Spinal cord (tissue), 10 donors: Measurements from ENCODE around the gene FMO2. TPM values are rescaled to one million over a fixed set of nuclear protein-coding genes. Genes with fewer than 3 reads are reported as not detected.

Source experiments
- DNase-seq, 6 donors: peaks; one replicate each; pipeline versions ENCODE4 v3.0.0 to v3.0.0-alpha.2; 2013 to 2015; ENCODE audit warnings: low spot score in 6 of 6, low read depth in 4 of 6
- H3K27ac ChIP-seq: one replicate; pipeline ENCODE4 v1.5.1; 2013; ENCODE audit warnings: low read depth, low read length, control low read depth
- H3K27me3 ChIP-seq: one replicate; pipeline ENCODE4 v1.6.1; 2013; ENCODE audit warnings: low read length; ENCODE audit not compliant: control insufficient read depth, insufficient read depth
- H3K36me3 ChIP-seq: one replicate; pipeline ENCODE4 v1.6.1; 2013; ENCODE audit warnings: low read length; ENCODE audit not compliant: control insufficient read depth, insufficient read depth
- H3K4me1 ChIP-seq: one replicate; pipeline ENCODE4 v1.6.1; 2013; ENCODE audit warnings: low read length; ENCODE audit not compliant: control insufficient read depth, insufficient read depth
- H3K4me3 ChIP-seq: one replicate; pipeline ENCODE4 v1.5.1; 2013; ENCODE audit warnings: low read depth, low read length, control low read depth
- H3K9me3 ChIP-seq: one replicate; pipeline ENCODE4 v1.6.1; 2013; ENCODE audit warnings: low read length; ENCODE audit not compliant: control insufficient read depth, insufficient read depth
- WGBS: methylation state at CpG from one replicate; pipeline ENCODE4 v1.1.5; 2013; ENCODE audit warnings: missing lambda C conversion rate; ENCODE audit not compliant: insufficient coverage; 5-methylcytosine and 5-hydroxymethylcytosine counted together
- polyA plus RNA-seq, 2 donors: library from polyadenylated mRNA; unstranded; fragments of 120-200 nt; gene quantifications; one replicate each; pipeline ENCODE4 v1.2.1, GENCODE V29; 2013; ENCODE audit not compliant: insufficient read length in 2 of 2
- total RNA-seq, 2 donors: library from RNA; depleted of rRNA in 1 of 2; stranded (reverse); fragments of 120-200 nt in 1 of 2; fragments of >200 nt in 1 of 2; gene quantifications; one replicate each; pipeline versions ENCODE4 v1.2.3 to v1.2.4, GENCODE V29; 2013 to 2014
- donor health status: healthy.

The FMO2 gene
- total and polyA plus RNA-seq, 4 donors: 2.5 to 8.7 (median 4.9) TPM

- no CpG with 5 or more reads among the region's 3 CpGs for WGBS
- H3K36me3 ChIP-seq: no peaks in the 10 kb centered on the region
- DNase-seq: no peak
- H3K4me1 ChIP-seq: no peaks in the 10 kb centered on the region
- no peak overlapping the region for H3K4me3 ChIP-seq
- H3K27me3 ChIP-seq: no peaks in the 10 kb centered on the region
- no peak overlapping the region for H3K27ac ChIP-seq
- no peaks in the 10 kb centered on the region for H3K9me3 ChIP-seq
Observed at GRCh38 chr1:171195767-171196166, 10.7 kb downstream of the FMO2 start.

GRCh38 chr1:171196351-171196750 is 11.3 kb downstream of the FMO2 start:
- no peak for DNase-seq
- Histone ChIP-seq H3K36me3 (no peaks in the 10 kb centered on the region), H3K27me3 (no peaks in the 10 kb centered on the region), H3K27ac (no peak overlapping the region), H3K4me1 (no peaks in the 10 kb centered on the region), H3K9me3 (no peaks in the 10 kb centered on the region), H3K4me3 (no peak overlapping the region)
- 86% methylated on average over 1 of the region's 3 CpGs for WGBS

DNA sequence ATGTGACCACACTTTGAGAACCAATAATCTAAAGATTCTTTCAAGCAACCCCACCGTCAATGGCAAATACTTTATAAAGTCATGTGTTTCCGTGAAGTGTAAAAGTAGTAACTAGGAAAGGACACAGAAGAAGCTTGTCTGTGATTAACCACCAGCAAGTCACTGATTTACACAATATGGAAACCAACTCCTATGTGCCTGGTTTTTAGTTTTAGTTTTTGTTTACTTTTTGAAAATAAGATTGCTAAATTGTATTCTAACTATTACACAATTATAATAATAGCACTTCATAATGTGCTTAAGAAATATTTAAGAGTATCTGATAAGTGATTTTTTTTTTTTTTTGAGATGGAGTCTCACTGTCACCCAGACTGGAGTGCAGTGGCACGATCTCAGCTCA is 13.0 kb downstream of the FMO2 start:
- no CpG with 5 or more reads among the region's 3 CpGs for WGBS
- no peaks in the 10 kb centered on the region for H3K36me3 ChIP-seq

GRCh38 chr1:171204296-171204695 is 19.2 kb downstream of the FMO2 start:
- no peaks in the 10 kb centered on the region for H3K4me1 ChIP-seq
- no CpG with 5 or more reads among the region's 5 CpGs for WGBS
- H3K27me3 ChIP-seq: no peaks in the 10 kb centered on the region
- no peak overlapping the region for H3K4me3 ChIP-seq
- H3K36me3 ChIP-seq: no peaks in the 10 kb centered on the region
- DNase-seq: no peak
- H3K9me3 ChIP-seq: no peaks in the 10 kb centered on the region
- no peak overlapping the region for H3K27ac ChIP-seq

More for the DNA sequence above, 13.0 kb downstream of the FMO2 start:
- no peaks in the 10 kb centered on the region for H3K4me1 ChIP-seq
- H3K27me3 ChIP-seq: no peaks in the 10 kb centered on the region
- DNase-seq: no peak
- no peaks in the 10 kb centered on the region for H3K9me3 ChIP-seq
- no peak overlapping the region for H3K27ac ChIP-seq
- H3K4me3 ChIP-seq: no peak overlapping the region

DNA sequence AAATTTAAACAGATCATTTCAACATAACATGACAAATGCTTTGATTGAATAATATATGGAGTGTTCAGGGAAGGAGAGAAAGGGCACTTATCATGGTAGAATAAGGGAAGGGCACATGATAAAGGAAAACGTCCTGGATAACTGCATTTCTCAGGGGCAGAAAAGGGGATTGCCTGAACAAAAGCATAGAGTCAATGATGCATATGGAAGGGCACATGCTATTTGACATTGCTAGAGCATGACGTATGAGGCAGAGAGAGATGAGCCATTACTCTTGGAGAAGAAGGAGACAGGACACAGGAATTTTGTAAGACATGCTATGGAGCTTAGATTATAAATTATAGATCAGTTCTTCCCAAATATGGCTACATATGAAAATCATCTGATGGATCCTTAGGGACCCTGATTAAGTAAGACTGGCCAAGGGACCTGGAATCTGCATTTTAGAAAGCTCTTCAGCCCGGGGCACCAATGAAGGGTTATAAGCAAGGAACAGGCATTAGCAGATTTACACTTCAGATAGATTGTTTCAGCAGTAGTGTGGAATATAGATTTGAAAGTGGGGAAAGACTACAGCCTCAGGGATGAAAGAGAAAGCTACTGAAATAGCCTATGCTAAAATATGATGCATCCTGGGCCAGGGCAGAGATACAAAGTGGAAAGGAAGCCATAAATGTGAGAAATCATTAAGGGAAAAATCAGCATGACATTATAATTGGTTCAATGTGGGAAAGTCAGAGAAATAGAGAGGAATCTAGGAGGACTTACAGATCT is 21.3 kb downstream of the FMO2 start:
- no peak overlapping the region for H3K4me3 ChIP-seq
- DNase-seq: no peak
- 50% methylated on average over 1 of the region's 3 CpGs for WGBS

DNA sequence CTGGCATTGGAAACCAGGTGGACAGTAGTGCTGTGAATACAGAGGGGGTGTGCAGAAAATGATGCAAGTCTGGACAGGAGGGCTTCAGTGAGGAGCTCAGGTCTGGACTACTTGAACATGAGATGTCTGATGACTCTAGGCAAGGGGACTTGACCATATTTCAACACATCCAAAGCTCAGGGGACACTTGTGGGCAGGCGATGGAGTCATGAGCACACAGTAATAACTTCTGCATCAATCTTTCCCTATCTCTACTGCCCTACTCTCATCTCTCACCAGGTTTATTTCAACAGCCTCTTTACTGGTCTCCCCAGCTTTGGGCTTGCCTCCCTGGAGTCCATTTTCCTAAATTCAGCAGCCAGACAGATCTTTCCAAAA is 21.9 kb downstream of the FMO2 start:
- no peak overlapping the region for H3K4me3 ChIP-seq
- WGBS: 100% methylated on average over 1 of the region's 1 CpG
- no peaks in the 10 kb centered on the region for H3K9me3 ChIP-seq
- no peaks in the 10 kb centered on the region for H3K4me1 ChIP-seq
- no peaks in the 10 kb centered on the region for H3K27me3 ChIP-seq
- no peak overlapping the region for H3K27ac ChIP-seq
- H3K36me3 ChIP-seq: no peaks in the 10 kb centered on the region
- no peak for DNase-seq

More for the DNA sequence above, 21.3 kb downstream of the FMO2 start:
- Histone ChIP-seq H3K9me3 (no peaks in the 10 kb centered on the region), H3K27me3 (no peaks in the 10 kb centered on the region), H3K27ac (no peak overlapping the region), H3K36me3 (no peaks in the 10 kb centered on the region), H3K4me1 (no peaks in the 10 kb centered on the region)

DNA sequence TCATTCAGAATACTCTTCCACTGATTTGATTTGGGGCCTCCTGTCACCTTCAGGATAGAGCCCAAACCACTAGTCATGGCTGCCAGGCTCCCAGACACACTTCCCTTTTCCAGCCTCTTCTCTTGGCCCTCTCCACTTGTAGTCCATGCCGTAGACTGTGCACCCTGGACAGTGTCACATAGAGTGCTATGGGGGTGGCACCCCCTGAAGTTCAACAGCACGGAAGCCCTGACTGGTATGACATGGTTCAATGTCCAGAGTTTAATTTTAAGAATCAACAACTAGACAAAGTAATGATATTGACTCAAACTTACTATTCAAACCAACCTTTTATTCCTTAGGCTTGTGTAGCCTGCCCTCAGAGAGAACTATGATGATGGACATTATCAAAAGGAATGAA is 22.3 kb downstream of the FMO2 start:
- H3K27ac ChIP-seq: no peak overlapping the region
- H3K36me3 ChIP-seq: no peaks in the 10 kb centered on the region
- H3K4me3 ChIP-seq: no peak overlapping the region
- no CpG with 5 or more reads among the region's 2 CpGs for WGBS
- no peaks in the 10 kb centered on the region for H3K4me1 ChIP-seq
- no peaks in the 10 kb centered on the region for H3K27me3 ChIP-seq
- DNase-seq: no peak
- H3K9me3 ChIP-seq: no peaks in the 10 kb centered on the region

- Histone ChIP-seq H3K4me3 (no peak overlapping the region), H3K27ac (peak overlapping the region; percentile 16), H3K4me1 (no peaks in the 10 kb centered on the region), H3K27me3 (no peaks in the 10 kb centered on the region), H3K9me3 (no peaks in the 10 kb centered on the region), H3K36me3 (no peaks in the 10 kb centered on the region)
- peak in 2 of 6 donors; percentile 13 to 59 for DNase-seq
- WGBS: no CpG with 5 or more reads among the region's 1 CpG
Observed at GRCh38 chr1:171210355-171210754, 25.3 kb downstream of the FMO2 start.

GRCh38 chr1:171212607-171213351 is 27.7 kb downstream of the FMO2 start:
- WGBS: no CpG with 5 or more reads among the region's 3 CpGs
- H3K27ac ChIP-seq: no peak overlapping the region

More at GRCh38 chr1:171212607-171213351, 27.7 kb downstream of the FMO2 start:
- no peak overlapping the region for H3K4me3 ChIP-seq
- no peaks in the 10 kb centered on the region for H3K27me3 ChIP-seq
- no peaks in the 10 kb centered on the region for H3K4me1 ChIP-seq
- no peaks in the 10 kb centered on the region for H3K9me3 ChIP-seq
- H3K36me3 ChIP-seq: no peaks in the 10 kb centered on the region
- peak in 2 of 6 donors; percentile 9 to 38 for DNase-seq
